BE2C (cell line): ENCODE measurements around the gene FKBP4.

Source experiments
- DNase-seq: peaks from one replicate; pipeline ENCODE4 v3.0.0-alpha.2; 2020
- H3K27me3 ChIP-seq: fragments of 250-450 bp; sonication (Bioruptor Pico); 2 replicates; pipeline ENCODE4 v1.5.1; 2020; ENCODE audit warnings: mild to moderate bottlenecking
- H3K36me3 ChIP-seq: fragments of 250-450 bp; sonication (Bioruptor Pico); 2 replicates; pipeline ENCODE4 v1.5.1; 2020; ENCODE audit warnings: mild to moderate bottlenecking
- H3K4me1 ChIP-seq: fragments of 250-450 bp; sonication (Bioruptor Pico); 2 replicates; pipeline ENCODE4 v1.5.1; 2020
- H3K4me3 ChIP-seq: 2 replicates; pipeline ENCODE4 v1.5.1; 2011; ENCODE audit warnings: low read depth, low read length
- H3K9me3 ChIP-seq: fragments of 250-450 bp; sonication (Bioruptor Pico); 2 replicates; pipeline ENCODE4 v1.5.1; 2020
- TF ChIP-seq, protein P1 (sequence below): IDR thresholded peaks from 2 replicates; pipeline ENCODE4 v1.5.1; 2012; ENCODE audit warnings: mild to moderate bottlenecking, low read depth, low read length

The FKBP4 gene

GRCh38 chr12:2804393-2805142 lies 9.8 kb downstream of the FKBP4 start:
- Histone ChIP-seq H3K27me3 (no peaks in the 10 kb centered on the region), H3K9me3 (no peaks in the 10 kb centered on the region), H3K4me3 (no peak overlapping the region), H3K36me3 (peaks cover 61% of the 10 kb centered on the region), H3K4me1 (no peaks in the 10 kb centered on the region; the same call in 1 of the 2 replicates)
- TF ChIP-seq, protein P1, sequence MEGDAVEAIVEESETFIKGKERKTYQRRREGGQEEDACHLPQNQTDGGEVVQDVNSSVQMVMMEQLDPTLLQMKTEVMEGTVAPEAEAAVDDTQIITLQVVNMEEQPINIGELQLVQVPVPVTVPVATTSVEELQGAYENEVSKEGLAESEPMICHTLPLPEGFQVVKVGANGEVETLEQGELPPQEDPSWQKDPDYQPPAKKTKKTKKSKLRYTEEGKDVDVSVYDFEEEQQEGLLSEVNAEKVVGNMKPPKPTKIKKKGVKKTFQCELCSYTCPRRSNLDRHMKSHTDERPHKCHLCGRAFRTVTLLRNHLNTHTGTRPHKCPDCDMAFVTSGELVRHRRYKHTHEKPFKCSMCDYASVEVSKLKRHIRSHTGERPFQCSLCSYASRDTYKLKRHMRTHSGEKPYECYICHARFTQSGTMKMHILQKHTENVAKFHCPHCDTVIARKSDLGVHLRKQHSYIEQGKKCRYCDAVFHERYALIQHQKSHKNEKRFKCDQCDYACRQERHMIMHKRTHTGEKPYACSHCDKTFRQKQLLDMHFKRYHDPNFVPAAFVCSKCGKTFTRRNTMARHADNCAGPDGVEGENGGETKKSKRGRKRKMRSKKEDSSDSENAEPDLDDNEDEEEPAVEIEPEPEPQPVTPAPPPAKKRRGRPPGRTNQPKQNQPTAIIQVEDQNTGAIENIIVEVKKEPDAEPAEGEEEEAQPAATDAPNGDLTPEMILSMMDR: no peak
- peak; percentile 78 for DNase-seq

GRCh38 chr12:2805143-2805520 lies 10.4 kb downstream of the FKBP4 start:
- Histone ChIP-seq H3K9me3 (no peaks in the 10 kb centered on the region), H3K4me1 (no peaks in the 10 kb centered on the region; the same call in 1 of the 2 replicates), H3K36me3 (peaks cover 55% of the 10 kb centered on the region), H3K4me3 (no peak overlapping the region), H3K27me3 (no peaks in the 10 kb centered on the region)
- no peak for DNase-seq
- TF ChIP-seq, protein P1: no peak

DNA sequence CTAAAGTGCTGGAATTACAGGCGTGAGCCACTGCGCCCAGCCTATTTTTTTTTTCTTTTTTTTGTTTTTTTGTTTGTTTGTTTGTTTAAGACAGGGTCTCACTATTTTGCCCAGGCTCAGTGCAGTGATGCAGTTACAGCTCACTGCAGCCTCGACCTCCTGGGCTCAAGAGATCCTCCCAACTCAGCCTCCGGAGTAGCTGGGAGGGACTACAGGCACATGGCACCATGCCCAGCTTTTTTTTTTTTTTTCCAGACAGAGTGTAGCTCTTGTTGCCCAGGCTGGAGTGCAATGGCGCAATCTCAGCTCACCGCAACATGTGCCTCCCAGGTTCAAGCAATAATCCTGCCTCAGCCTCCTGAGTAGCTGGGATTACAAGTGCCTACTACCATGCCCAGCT lies 11.9 kb downstream of the FKBP4 start:
- Histone ChIP-seq H3K9me3 (no peaks in the 10 kb centered on the region), H3K4me3 (no peak overlapping the region), H3K27me3 (no peaks in the 10 kb centered on the region), H3K4me1 (no peaks in the 10 kb centered on the region; the same call in 1 of the 2 replicates), H3K36me3 (peaks cover 39% of the 10 kb centered on the region)
- TF ChIP-seq, protein P1: no peak
- no peak for DNase-seq

- DNase-seq: no peak
- Histone ChIP-seq H3K9me3 (no peaks in the 10 kb centered on the region), H3K36me3 (peaks cover 15% of the 10 kb centered on the region), H3K4me1 (no peaks in the 10 kb centered on the region), H3K4me3 (peak overlapping the region; percentile 86), H3K27me3 (no peaks in the 10 kb centered on the region)
- TF ChIP-seq, protein P1: no peak
Measured at GRCh38 chr12:2811801-2812200, 17.0 kb downstream of the FKBP4 start.

DNA sequence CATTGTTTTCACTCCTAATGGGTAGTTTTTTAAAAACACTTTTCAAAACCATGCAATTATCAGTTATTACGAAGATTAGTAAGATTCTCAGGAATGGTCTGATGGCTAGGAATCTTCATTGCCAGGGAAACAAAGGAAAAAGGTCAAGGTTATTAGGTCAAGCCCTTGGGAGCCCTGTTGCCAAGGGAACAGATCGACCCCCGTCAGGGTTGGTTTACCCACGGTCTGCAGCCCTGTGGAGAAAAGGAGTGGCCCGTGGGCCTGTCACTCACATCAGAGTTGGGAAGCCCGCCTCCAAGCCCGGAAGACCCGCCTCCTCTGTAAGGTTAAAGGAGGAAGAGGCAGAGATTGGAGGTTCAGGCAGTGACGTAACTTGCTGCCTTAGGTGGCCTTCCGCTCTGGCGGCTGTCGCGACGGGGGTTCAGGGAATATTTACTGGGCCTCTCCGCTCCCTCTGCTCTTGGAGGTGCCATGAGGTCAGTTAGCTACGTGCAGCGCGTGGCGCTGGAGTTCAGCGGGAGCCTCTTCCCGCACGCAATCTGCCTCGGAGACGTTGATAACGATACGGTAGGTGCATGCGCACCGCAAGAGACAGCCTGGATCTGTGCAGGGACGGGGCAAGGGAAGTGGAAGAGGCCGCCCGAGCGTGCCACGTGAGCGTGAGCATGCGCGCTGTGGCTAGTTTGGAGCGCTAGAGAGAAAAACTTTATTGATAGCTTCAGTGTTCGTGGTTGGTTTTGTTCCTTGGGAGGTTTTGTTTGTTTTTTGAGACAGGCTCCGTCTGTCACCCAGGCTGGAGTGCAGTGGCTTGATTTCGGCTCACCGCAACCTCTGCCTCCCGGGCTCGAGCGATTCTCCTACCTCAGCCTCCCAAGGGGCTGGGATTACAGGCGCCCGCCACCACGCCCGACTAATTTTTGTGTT lies 17.8 kb downstream of the FKBP4 start, which contains the start of gene ITFG2:
TSS of gene ITFG2 (plus strand) at position 379 of the 924 bp plus-strand sequence. CDS start at position 472, 93 bp downstream.
- H3K27me3 ChIP-seq: no peaks in the 10 kb centered on the region
- H3K4me1 ChIP-seq: no peaks in the 10 kb centered on the region
- TF ChIP-seq, protein P1: no peak
- peak; percentile 98 for DNase-seq
- peaks cover 22% of the 10 kb centered on the region for H3K36me3 ChIP-seq
- H3K9me3 ChIP-seq: no peaks in the 10 kb centered on the region
- H3K4me3 ChIP-seq: peak within 1 kb of the TSS; percentile 86
